NT2/D1 (cell line): ENCODE measurements around the gene CBLB.

ENCODE experiments used
- SUZ12 ChIP-seq: IDR thresholded peaks from 2 replicates; pipeline ENCODE4 v1.6.1; 2011; ENCODE audit not compliant: insufficient read length, insufficient read depth; ENCODE audit errors: extremely low read depth
- YY1 ChIP-seq: IDR thresholded peaks from 2 replicates; pipeline ENCODE4 v1.6.1; 2011; ENCODE audit not compliant: insufficient read length, insufficient read depth
- ZNF274 ChIP-seq: IDR thresholded peaks from 2 replicates; pipeline ENCODE4 v1.6.1; 2011; ENCODE audit warnings: mild to moderate bottlenecking, low read depth, low read length

DNA sequence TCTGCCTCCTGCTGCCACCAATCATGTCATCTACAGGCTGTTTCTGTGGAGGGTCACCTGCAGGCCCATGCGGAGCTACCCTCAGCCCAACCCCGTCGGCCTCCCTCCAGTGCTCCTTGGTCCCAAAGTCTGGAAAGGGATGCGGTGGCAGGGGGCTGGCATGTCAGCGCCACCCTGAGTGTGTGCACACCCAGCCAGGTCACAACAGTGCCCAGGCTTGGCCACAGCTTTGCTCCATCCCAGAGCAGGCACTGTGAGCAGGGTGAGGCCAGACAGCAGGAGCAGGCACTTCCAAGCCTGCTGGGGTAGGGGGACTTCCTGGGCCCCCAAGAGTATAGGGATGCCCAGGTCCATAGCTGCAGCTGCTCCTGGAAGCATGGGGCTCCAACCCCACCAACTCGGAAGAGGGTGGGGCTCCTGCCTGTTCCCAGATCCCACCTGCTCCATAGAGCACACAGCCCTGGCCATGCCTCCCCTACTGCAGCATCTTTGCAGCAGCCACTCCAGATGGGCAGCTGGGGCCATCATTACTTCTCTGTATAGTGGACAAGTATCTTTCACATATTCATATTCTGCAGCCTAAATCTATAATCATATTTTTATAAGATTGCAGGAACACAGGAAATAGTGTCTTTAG, 109.3 kb downstream of the CBLB start:
- TF ChIP-seq YY1 (no peak), SUZ12 (no peak), ZNF274 (no peak)
